NB4 (cell line): ENCODE data around the gene P4HB.

Experiments used
- CTCF ChIP-seq: IDR thresholded peaks from one replicate; pipeline ENCODE4 v1.5.1; 2012; ENCODE audit warnings: low read depth, low read length
- MAX ChIP-seq: IDR thresholded peaks from 2 replicates; pipeline ENCODE4 v1.6.1; 2011; ENCODE audit warnings: low read depth, low read length
- MYC ChIP-seq: IDR thresholded peaks from 2 replicates; pipeline ENCODE4 v1.6.1; 2011; ENCODE audit warnings: low read depth, low read length
- POLR2A ChIP-seq: IDR thresholded peaks from 2 replicates; pipeline ENCODE4 v1.6.1; 2011; ENCODE audit warnings: mild to moderate bottlenecking; ENCODE audit not compliant: insufficient read length; ENCODE audit errors: extremely low read depth

- no peak for TF ChIP-seq CTCF
- no peak for TF ChIP-seq POLR2A
- TF ChIP-seq MAX, result no peak
- TF ChIP-seq MYC, result no peak
These were observed 2.9 kb upstream of the P4HB start for GRCh38 chr17:81863123-81863675.
